Psoas muscle (tissue), 8 donors: Measurements from ENCODE around the gene STK40. TPM values are rescaled to one million over a fixed set of nuclear protein-coding genes. Genes with fewer than 3 reads are reported as not detected.
A peak's percentile ranks its signal among the peaks of the same experiment; 100 is the strongest.

ENCODE experiments used
- ATAC-seq, 4 donors: fragments of 200-7000 bp; cut with Tn5 transposase; one replicate each; pipeline ENCODE4 v1.9.1; 2020; ENCODE audit warnings: moderate library complexity in 3 of 4, mild to moderate bottlenecking in 2 of 4
- DNase-seq, 2 donors: peaks; one replicate each; pipeline ENCODE4 v3.0.0-alpha.2; 2020
- H3K27ac ChIP-seq: fragments of 200-600 bp; one replicate; pipeline ENCODE4 v1.8.0; 2022
- H3K27me3 ChIP-seq, 3 donors: fragments of 200-600 bp in 1 of 3; one replicate each; pipeline versions ENCODE4 v1.6.1 to v1.8.0; 2013 to 2022; ENCODE audit warnings: low read length in 2 of 3, mild to moderate bottlenecking in 2 of 3, moderate library complexity in 1 of 3; ENCODE audit not compliant: insufficient read depth in 3 of 3
- H3K36me3 ChIP-seq, 2 donors: fragments of 200-600 bp in 1 of 2; one replicate each; pipeline versions ENCODE4 v1.6.1 to v1.8.0; 2013 to 2022; ENCODE audit warnings: low read depth in 1 of 2, mild to moderate bottlenecking in 1 of 2, moderate library complexity in 1 of 2; ENCODE audit not compliant: insufficient read depth in 1 of 2
- H3K4me1 ChIP-seq: fragments of 200-600 bp; one replicate; pipeline ENCODE4 v1.8.0; 2022
- H3K4me3 ChIP-seq: fragments of 200-600 bp; one replicate; pipeline ENCODE4 v1.8.0; 2022; ENCODE audit warnings: mild to moderate bottlenecking
- H3K9me3 ChIP-seq: fragments of 200-600 bp; one replicate; pipeline ENCODE4 v1.8.0; 2022
- WGBS, 3 donors: extraction: QIAGEN DNeasy Blood & Tissue Kit; methylation state at CpG; one replicate each; pipeline versions ENCODE4 v1.1.6 to v1.1.7; 2013; 5-methylcytosine and 5-hydroxymethylcytosine counted together
- intact Hi-C, 2 donors: fragments of 100-400 bp; cut with DNase I; formaldehyde crosslinking; loops; one replicate each; pipeline versions ENCODE4 v1.11.0 to v1.14.2; 2022
- polyA plus RNA-seq, 3 donors: library from polyadenylated mRNA; stranded (reverse); fragments of 200-250 nt; gene quantifications; one replicate each; pipeline ENCODE4 v1.2.3, GENCODE V29; 2013
- total RNA-seq, 4 donors: library from RNA; stranded (reverse); fragmentation: NEBNext Ultra II Directional in 2 of 4; extraction: Animal tissue kit (Norgen Biotek cat#: 25700) in 2 of 4; gene quantifications; one replicate each; pipeline versions ENCODE4 v1.2.1 to v1.2.4, GENCODE V29; 2021 to 2023
- TF ChIP-seq, protein P1 (sequence below): fragments of 200-600 bp; IDR thresholded peaks from one replicate; pipeline ENCODE4 v1.8.0; 2022; ENCODE audit warnings: antibody characterized with exemption
- donor health status: healthy with polysubstance abuse.
- donor health status: DM: no; HTN: no; CAD: no; lungs with moderate emphysema.
- donor health status: Bipolar disorder and iron deficiency.
- donor health status: healthy.
- donor health status: DM: yes; HTN: yes; CAD: no.
- donor health status: DM: no; HTN: no; CAD: no.
- donor health status: DM: no; HTN: no; CAD: no.
- donor health status: DM: yes; HTN: yes; CAD: no.

STK40 gene
- total and polyA plus RNA-seq, 7 donors = 84.4 to 312 (median 162) TPM

GRCh38 chr1:36411674-36412648, 26.2 kb upstream of the STK40 start:
- Histone ChIP-seq H3K36me3 (no peaks in the 10 kb centered on the region), H3K27me3 (no peaks in the 10 kb centered on the region), H3K9me3 (no peaks in the 10 kb centered on the region), H3K4me3 (no peak overlapping the region), H3K4me1 (no peaks in the 10 kb centered on the region), H3K27ac (no peak overlapping the region)
- DNase-seq (no peak), ATAC-seq (peak in 3 of 4 donors; percentile 44 to 78 (median 77))
- intact Hi-C loops = no loop called here
- TF ChIP-seq, protein P1, sequence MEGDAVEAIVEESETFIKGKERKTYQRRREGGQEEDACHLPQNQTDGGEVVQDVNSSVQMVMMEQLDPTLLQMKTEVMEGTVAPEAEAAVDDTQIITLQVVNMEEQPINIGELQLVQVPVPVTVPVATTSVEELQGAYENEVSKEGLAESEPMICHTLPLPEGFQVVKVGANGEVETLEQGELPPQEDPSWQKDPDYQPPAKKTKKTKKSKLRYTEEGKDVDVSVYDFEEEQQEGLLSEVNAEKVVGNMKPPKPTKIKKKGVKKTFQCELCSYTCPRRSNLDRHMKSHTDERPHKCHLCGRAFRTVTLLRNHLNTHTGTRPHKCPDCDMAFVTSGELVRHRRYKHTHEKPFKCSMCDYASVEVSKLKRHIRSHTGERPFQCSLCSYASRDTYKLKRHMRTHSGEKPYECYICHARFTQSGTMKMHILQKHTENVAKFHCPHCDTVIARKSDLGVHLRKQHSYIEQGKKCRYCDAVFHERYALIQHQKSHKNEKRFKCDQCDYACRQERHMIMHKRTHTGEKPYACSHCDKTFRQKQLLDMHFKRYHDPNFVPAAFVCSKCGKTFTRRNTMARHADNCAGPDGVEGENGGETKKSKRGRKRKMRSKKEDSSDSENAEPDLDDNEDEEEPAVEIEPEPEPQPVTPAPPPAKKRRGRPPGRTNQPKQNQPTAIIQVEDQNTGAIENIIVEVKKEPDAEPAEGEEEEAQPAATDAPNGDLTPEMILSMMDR = no peak
- 54 to 59% (median 55%) methylated on average over 11 of the region's 11 CpGs for WGBS, 3 donors

- intact Hi-C loops = no loop called here
- DNase-seq = no peak
- no peak for ATAC-seq
- Histone ChIP-seq H3K27ac (no peak overlapping the region), H3K4me3 (no peak overlapping the region), H3K36me3 (no peaks in the 10 kb centered on the region), H3K27me3 (no peaks in the 10 kb centered on the region), H3K9me3 (no peaks in the 10 kb centered on the region), H3K4me1 (no peaks in the 10 kb centered on the region)
- TF ChIP-seq, protein P1 = no peak
- 62 to 73% (median 70%) methylated on average over 2 of the region's 2 CpGs for WGBS, 3 donors
Observed at GRCh38 chr1:36408479-36408878, 22.8 kb upstream of the STK40 start.

- intact Hi-C loops = no loop called here
- H3K9me3 ChIP-seq = no peaks in the 10 kb centered on the region
- WGBS, 3 donors = 88 to 92% (median 90%) methylated on average over 1 of the region's 1 CpG
- no peaks in the 10 kb centered on the region for H3K27me3 ChIP-seq
- TF ChIP-seq, protein P1 = no peak
- no peak overlapping the region for H3K4me3 ChIP-seq
- H3K36me3 ChIP-seq = no peaks in the 10 kb centered on the region
- ATAC-seq (no peak), DNase-seq (no peak)
- H3K4me1 ChIP-seq = no peaks in the 10 kb centered on the region
- no peak overlapping the region for H3K27ac ChIP-seq
Observed at GRCh38 chr1:36406440-36406839, 20.7 kb upstream of the STK40 start.

DNA sequence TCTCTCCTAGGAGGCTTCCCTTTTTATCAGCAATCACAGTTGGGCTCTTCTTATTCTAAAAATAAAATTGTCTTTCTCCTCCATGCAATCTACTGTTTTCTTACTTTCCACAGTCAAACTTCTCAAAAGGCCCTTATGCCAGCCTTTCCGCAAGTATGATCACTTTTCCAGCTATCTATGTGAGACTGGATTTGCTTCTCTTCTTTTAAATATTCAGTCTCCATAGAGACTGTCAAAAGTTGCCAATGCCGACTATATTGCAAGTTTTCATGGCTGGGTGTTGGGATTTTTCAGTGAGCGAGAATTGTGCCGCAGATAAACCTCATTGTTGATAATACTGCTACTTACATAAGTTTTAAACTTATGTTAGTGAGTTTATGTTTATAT, 16.8 kb upstream of the STK40 start:
- Histone ChIP-seq H3K27ac (no peak overlapping the region), H3K9me3 (no peaks in the 10 kb centered on the region), H3K27me3 (no peaks in the 10 kb centered on the region), H3K4me1 (peaks cover 4% of the 10 kb centered on the region), H3K36me3 (no peaks in the 10 kb centered on the region), H3K4me3 (no peak overlapping the region)
- TF ChIP-seq, protein P1 = no peak
- 88 to 93% (median 93%) methylated on average over 4 of the region's 4 CpGs for WGBS, 3 donors
- DNase-seq (no peak), ATAC-seq (no peak)
- intact Hi-C loops = no loop called here
